A673 (cell line): ENCODE results near the gene CPSF4. TPM values are rescaled to one million over a fixed set of nuclear protein-coding genes. Genes with fewer than 3 reads are reported as not detected.

ENCODE experiments used
- BruUV-seq: library from RNA; stranded (reverse); fragments of 400-500 nt; replicated peaks from 2 replicates; lab custom pipeline; 2021; lab: Mats Ljungman, UMichigan
- CTCF ChIA-PET: fragments of 300-600 bp; sonication (Branson Sonifier 250); formaldehyde crosslinking; loops from one replicate; lab custom pipeline; 2022; ENCODE audit warnings: antibody characterized with exemption; lab: Charles Lee
- POLR2A ChIA-PET: fragments of 300-600 bp; sonication (Branson Sonifier 250); formaldehyde crosslinking; loops from one replicate; lab custom pipeline; 2022; ENCODE audit warnings: antibody characterized with exemption; ENCODE audit not compliant: low non-redundant PET; lab: Charles Lee
- DNase-seq: peaks from one replicate; pipeline ENCODE4 v3.0.0-alpha.2; 2015; ENCODE audit warnings: low spot score
- H3K27ac ChIP-seq: fragments of 200-600 bp; sonication (generic); 2 replicates; pipeline ENCODE4 v1.5.1; 2016; ENCODE audit warnings: mixed run types, low read depth, mild to moderate bottlenecking, mixed read lengths, antibody characterized with exemption, low read length; ENCODE audit not compliant: poor library complexity, severe bottlenecking
- H3K27me3 ChIP-seq: fragments of 200-600 bp; sonication (generic); replicated peaks from 2 replicates; pipeline ENCODE4 v1.6.1; 2017; ENCODE audit warnings: mixed run types, low read depth, mild to moderate bottlenecking, mixed read lengths, antibody characterized with exemption, low read length; ENCODE audit not compliant: insufficient read depth, poor library complexity
- H3K36me3 ChIP-seq: fragments of 200-600 bp; sonication (generic); 2 replicates; pipeline ENCODE4 v1.6.1; 2016; ENCODE audit warnings: mixed run types, mild to moderate bottlenecking, mixed read lengths, antibody characterized with exemption, low read length; ENCODE audit not compliant: insufficient read depth, poor library complexity, severe bottlenecking
- H3K4me1 ChIP-seq: fragments of 200-600 bp; sonication (generic); 2 replicates; pipeline ENCODE4 v1.6.1; 2017; ENCODE audit warnings: mixed run types, mild to moderate bottlenecking, mixed read lengths, antibody characterized with exemption, low read length; ENCODE audit not compliant: insufficient read depth, poor library complexity, severe bottlenecking
- H3K4me3 ChIP-seq: fragments of 200-600 bp; sonication (generic); 2 replicates; pipeline ENCODE4 v1.5.1; 2016; ENCODE audit warnings: low read depth, mixed run types, mild to moderate bottlenecking, mixed read lengths, low read length; ENCODE audit not compliant: poor library complexity, severe bottlenecking
- H3K9me3 ChIP-seq: fragments of 200-600 bp; sonication (generic); 2 replicates; pipeline ENCODE4 v1.6.1; 2016; ENCODE audit warnings: mixed run types, low read depth, mild to moderate bottlenecking, mixed read lengths, antibody characterized with exemption, low read length; ENCODE audit not compliant: poor library complexity, severe bottlenecking
- EZH2 ChIP-seq: fragments of 200-600 bp; sonication (generic); IDR thresholded peaks from 2 replicates; pipeline ENCODE4 v1.6.1; 2017; ENCODE audit warnings: borderline replicate concordance, low read depth, mild to moderate bottlenecking, mixed read lengths, antibody characterized with exemption, low read length; ENCODE audit not compliant: poor library complexity, severe bottlenecking
- intact Hi-C: fragments of 100-400 bp; cut with micrococcal nuclease; formaldehyde crosslinking; loops from one replicate; pipeline ENCODE4 v1.10.0; 2022; ENCODE audit not compliant: unreplicated experiment
- total RNA-seq: library from RNA; stranded (reverse); gene quantifications from 2 replicates; pipeline ENCODE4 v1.2.3, GENCODE V29; 2021
- TF ChIP-seq, protein P1 (sequence below): fragments of 300-800, 200-600 bp; sonication (generic); conservative IDR thresholded peaks from 2 replicates; pipeline ENCODE4 v1.5.1; 2017; ENCODE audit warnings: low read depth, mild to moderate bottlenecking, antibody characterized with exemption, low read length, moderate library complexity, mixed read lengths

Gene CPSF4
- total RNA-seq, 1 experiment from 2014 or later = 75.3 TPM

DNA sequence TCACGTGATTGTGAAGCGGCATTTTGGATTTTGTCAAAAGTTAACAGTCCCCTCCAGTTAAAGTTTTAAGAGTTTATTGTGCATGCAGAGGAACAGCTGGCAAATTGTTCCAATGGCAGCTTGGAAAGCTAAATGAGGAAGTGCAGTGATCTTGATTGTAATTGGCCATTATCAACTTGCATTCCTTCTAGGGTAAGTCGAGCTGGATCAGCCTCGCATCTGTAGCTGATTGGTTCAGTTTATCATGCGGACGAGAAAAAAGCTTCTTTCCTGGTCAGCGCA is 34.5 kb downstream of the CPSF4 start:
- intact Hi-C loops = no loop called here
- peak; percentile 63 for DNase-seq
- no TSS peak for BruUV-seq
- ChIA-PET CTCF (no interaction called here), POLR2A (no interaction called here)
- no peaks in the 10 kb centered on the region for H3K27me3 ChIP-seq
- no peak for TF ChIP-seq EZH2
- TF ChIP-seq, protein P1, sequence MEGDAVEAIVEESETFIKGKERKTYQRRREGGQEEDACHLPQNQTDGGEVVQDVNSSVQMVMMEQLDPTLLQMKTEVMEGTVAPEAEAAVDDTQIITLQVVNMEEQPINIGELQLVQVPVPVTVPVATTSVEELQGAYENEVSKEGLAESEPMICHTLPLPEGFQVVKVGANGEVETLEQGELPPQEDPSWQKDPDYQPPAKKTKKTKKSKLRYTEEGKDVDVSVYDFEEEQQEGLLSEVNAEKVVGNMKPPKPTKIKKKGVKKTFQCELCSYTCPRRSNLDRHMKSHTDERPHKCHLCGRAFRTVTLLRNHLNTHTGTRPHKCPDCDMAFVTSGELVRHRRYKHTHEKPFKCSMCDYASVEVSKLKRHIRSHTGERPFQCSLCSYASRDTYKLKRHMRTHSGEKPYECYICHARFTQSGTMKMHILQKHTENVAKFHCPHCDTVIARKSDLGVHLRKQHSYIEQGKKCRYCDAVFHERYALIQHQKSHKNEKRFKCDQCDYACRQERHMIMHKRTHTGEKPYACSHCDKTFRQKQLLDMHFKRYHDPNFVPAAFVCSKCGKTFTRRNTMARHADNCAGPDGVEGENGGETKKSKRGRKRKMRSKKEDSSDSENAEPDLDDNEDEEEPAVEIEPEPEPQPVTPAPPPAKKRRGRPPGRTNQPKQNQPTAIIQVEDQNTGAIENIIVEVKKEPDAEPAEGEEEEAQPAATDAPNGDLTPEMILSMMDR = no peak
- no peaks in the 10 kb centered on the region for H3K9me3 ChIP-seq
- H3K4me1 ChIP-seq = peaks cover 7% of the 10 kb centered on the region
- peak overlapping the region; percentile 75 for H3K4me3 ChIP-seq
- peak overlapping the region; percentile 82 for H3K27ac ChIP-seq
- peaks cover 7% of the 10 kb centered on the region for H3K36me3 ChIP-seq

DNA sequence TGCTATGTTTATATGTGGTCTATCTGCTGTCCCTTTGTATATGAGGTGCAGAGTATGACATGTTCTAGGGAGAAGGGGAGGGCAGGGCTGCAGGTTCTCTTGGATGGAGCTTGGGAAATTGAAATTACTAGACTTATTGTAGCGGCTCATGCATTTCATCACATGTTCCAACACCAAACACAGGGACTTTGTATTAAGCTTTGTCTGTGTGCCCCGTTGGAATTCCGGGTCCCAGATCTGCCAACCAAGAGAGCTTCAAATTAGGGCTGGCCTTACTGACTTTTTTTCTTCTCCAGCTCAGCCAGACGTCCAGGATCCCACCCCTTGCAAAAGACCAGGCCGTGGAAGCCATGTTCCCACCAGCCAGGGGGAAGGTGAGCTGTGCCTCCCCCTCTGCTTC is 37.4 kb downstream of the CPSF4 start:
- ChIA-PET CTCF (interaction anchor here (0.5 kb wide), 1 partner anchor 49 kb away, joined by 3 read pairs; no protein-coding TSS in a partner anchor), POLR2A (no interaction called here)
- Histone ChIP-seq H3K9me3 (no peaks in the 10 kb centered on the region), H3K27me3 (no peaks in the 10 kb centered on the region), H3K36me3 (peaks cover 14% of the 10 kb centered on the region), H3K27ac (no peak overlapping the region), H3K4me1 (peaks cover 7% of the 10 kb centered on the region), H3K4me3 (no peak overlapping the region)
- BruUV-seq = no TSS peak
- DNase-seq = no peak
- intact Hi-C loops = no loop called here
- TF ChIP-seq, protein P1 = no peak
- no peak for TF ChIP-seq EZH2

DNA sequence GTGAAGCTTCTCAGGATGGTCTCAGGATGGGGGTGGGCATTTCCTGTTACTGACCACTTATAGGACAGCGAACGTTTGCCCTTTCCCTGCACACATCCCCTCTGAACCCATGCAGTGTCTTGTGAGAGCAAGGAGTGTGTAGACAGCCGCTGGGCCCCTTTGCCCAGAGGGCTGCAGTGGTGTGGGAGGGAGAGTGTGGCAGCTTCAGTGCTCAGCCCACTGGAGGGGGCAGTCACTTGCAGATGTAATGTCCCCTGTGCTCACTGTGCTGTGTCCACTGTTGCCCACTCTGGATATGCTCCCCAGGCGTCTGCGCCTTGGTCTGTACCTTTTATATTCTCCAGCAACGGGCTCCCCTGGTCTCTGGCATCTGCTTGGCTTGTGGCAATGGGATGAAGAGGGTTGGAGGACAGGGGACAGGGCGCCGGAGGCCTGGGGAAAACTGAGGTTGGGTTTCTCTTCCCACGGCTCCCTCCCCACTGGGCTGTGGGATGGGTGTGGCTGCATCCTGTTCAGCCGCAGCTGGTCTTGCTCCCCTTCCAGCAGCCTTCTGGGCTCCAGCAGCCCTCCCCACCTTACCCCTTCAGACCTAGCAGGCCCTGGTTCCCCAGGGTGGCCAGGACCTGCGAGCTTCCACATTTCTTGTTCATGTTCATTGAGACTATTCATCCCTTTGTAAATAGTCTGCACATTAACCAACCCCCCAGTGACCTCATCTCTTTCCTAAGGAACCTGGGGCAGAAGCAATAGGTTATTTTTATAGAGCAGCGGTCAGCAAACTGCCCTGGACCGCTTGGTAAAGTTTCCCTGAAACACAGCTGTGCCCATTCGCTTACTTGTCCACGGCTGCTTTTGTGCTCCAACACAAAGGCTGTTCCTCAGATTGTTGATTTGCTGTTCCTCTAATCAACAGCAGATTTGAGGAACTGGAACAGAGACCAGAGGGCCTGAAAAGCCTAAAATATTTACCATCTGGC is 40.0 kb downstream of the CPSF4 start:
- Histone ChIP-seq H3K27me3 (no peaks in the 10 kb centered on the region), H3K4me1 (peaks cover 4% of the 10 kb centered on the region), H3K9me3 (no peaks in the 10 kb centered on the region), H3K36me3 (peaks cover 21% of the 10 kb centered on the region), H3K27ac (no peak overlapping the region), H3K4me3 (no peak overlapping the region)
- no peak for DNase-seq
- TF ChIP-seq, protein P1 = no peak
- TF ChIP-seq EZH2 = no peak
- no TSS peak for BruUV-seq
- POLR2A ChIA-PET = no interaction called here
- intact Hi-C loops = no loop called here
- CTCF ChIA-PET = no interaction called here
